ENCODE data around the gene GIGYF2.
A peak's percentile ranks its signal among the peaks of the same experiment; 100 is the strongest.

GIGYF2 gene

GRCh38 chr2:232773815-232774214, 76.7 kb downstream of the GIGYF2 start:
- no peak for DNase-seq (ENCODE audit: low read depth)
- no peak overlapping the region for H3K4me3 ChIP-seq (ENCODE audit: low read length)
- TF ChIP-seq, protein P1, sequence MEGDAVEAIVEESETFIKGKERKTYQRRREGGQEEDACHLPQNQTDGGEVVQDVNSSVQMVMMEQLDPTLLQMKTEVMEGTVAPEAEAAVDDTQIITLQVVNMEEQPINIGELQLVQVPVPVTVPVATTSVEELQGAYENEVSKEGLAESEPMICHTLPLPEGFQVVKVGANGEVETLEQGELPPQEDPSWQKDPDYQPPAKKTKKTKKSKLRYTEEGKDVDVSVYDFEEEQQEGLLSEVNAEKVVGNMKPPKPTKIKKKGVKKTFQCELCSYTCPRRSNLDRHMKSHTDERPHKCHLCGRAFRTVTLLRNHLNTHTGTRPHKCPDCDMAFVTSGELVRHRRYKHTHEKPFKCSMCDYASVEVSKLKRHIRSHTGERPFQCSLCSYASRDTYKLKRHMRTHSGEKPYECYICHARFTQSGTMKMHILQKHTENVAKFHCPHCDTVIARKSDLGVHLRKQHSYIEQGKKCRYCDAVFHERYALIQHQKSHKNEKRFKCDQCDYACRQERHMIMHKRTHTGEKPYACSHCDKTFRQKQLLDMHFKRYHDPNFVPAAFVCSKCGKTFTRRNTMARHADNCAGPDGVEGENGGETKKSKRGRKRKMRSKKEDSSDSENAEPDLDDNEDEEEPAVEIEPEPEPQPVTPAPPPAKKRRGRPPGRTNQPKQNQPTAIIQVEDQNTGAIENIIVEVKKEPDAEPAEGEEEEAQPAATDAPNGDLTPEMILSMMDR (conservative IDR thresholded peaks at IDR 0.05; ENCODE audit: low read depth, low read length), result no peak

GRCh38 chr2:232776435-232776834, 79.3 kb downstream of the GIGYF2 start, which contains the start of gene KCNJ13:
Gene KCNJ13, minus strand, starts transcription at chr2:232776565. Its CDS starts 5,203 bp downstream, at chr2:232771362.
- no peak within 1 kb of the TSS for H3K4me3 ChIP-seq (ENCODE audit: low read length)
- TF ChIP-seq, protein P1 (conservative IDR thresholded peaks at IDR 0.05; ENCODE audit: low read depth, low read length), result no peak
- peak; percentile 77 for DNase-seq (ENCODE audit: low read depth)

DNA sequence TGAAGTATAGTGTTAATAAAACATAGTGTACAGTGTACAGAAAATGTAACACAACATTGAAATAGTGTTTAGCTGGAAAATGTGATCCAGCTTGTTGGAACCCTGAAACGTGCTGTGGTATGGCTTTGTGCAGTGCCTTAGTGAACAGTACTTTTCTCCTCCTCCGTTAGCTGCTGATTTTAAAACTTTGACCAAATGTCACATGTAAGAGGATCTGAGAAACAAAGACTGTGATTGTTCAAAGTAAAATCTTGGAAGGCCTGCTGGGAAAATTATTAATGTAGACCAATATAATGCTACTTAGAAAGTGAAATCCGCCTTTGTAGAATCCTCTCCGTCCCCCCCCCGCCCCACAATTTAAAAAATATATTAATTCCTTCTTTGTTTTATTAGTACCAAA, 80.1 kb downstream of the GIGYF2 start:
- TF ChIP-seq, protein P1 (conservative IDR thresholded peaks at IDR 0.05; ENCODE audit: low read depth, low read length), result no peak
- H3K4me3 ChIP-seq (ENCODE audit: low read length), result no peak overlapping the region
- peak; percentile 41 for DNase-seq (ENCODE audit: low read depth)

- DNase-seq (ENCODE audit: low read depth), result no peak
- TF ChIP-seq, protein P1 (conservative IDR thresholded peaks at IDR 0.05; ENCODE audit: low read depth, low read length), result no peak
- H3K4me3 ChIP-seq (ENCODE audit: low read length), result no peak overlapping the region
Measured at GRCh38 chr2:232779465-232779864, 82.3 kb downstream of the GIGYF2 start.

DNA sequence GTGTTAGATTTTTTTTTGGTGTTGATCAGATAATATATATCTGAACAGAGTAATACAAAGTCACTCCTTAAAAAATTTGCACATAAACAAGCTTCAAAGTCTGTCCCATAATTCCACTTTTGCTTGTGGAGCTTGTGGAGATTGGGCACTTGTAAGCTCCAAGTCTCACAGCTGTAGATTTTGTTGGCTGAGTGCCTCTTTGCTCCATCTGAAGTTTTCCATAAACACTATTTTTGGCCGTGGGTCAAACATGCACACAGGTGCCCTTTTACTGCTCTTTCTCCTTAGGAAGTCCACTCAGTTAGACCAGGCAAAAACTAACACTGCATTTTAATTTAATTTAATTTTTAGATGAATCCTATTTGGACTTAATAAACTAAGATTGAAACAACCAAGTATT, 82.8 kb downstream of the GIGYF2 start:
- peak; percentile 17 for DNase-seq (ENCODE audit: low read depth)
- TF ChIP-seq, protein P1 (conservative IDR thresholded peaks at IDR 0.05; ENCODE audit: low read depth, low read length), result no peak
- H3K4me3 ChIP-seq (ENCODE audit: low read length), result no peak overlapping the region

- TF ChIP-seq, protein P1 (conservative IDR thresholded peaks at IDR 0.05; ENCODE audit: low read depth, low read length), result no peak
- peak; percentile 77 for DNase-seq (ENCODE audit: low read depth)
- H3K4me3 ChIP-seq (ENCODE audit: low read length), result no peak overlapping the region
Measured at GRCh38 chr2:232781765-232782164, 84.6 kb downstream of the GIGYF2 start.

- TF ChIP-seq, protein P1 (conservative IDR thresholded peaks at IDR 0.05; ENCODE audit: low read depth, low read length), result no peak
- DNase-seq (ENCODE audit: low read depth), result no peak
- no peak overlapping the region for H3K4me3 ChIP-seq (ENCODE audit: low read length)
Measured at GRCh38 chr2:232783278-232783677, 86.1 kb downstream of the GIGYF2 start.
